Fibroblast of lung (primary cell): ENCODE data around the gene TRIM26. TPM values are rescaled to one million over a fixed set of nuclear protein-coding genes. Genes with fewer than 3 reads are reported as not detected.
"Not testable (repeated sequence)": the region's sequence is repeated elsewhere in the genome, so short reads cannot be mapped to it uniquely, and the experiment has no call there.

Source experiments
- DNase-seq, 2 donors: peaks; one replicate each; pipeline versions ENCODE4 v3.0.0 to v3.0.0-alpha.2; 2010; ENCODE audit warnings: low read depth in 2 of 2
- H2AFZ ChIP-seq: 2 replicates; pipeline ENCODE4 v1.5.1; 2012; ENCODE audit warnings: low read length, control low read depth, inconsistent platforms
- H3K27ac ChIP-seq: 2 replicates; pipeline ENCODE4 v1.5.1; 2011; ENCODE audit warnings: low read length, control low read depth; ENCODE audit not compliant: insufficient read depth
- H3K27me3 ChIP-seq: 2 replicates; pipeline ENCODE4 v1.5.1; 2011; ENCODE audit warnings: mild to moderate bottlenecking, low read length; ENCODE audit not compliant: control insufficient read depth, insufficient read depth
- H3K36me3 ChIP-seq: 2 replicates; pipeline ENCODE4 v1.5.1; 2011; ENCODE audit warnings: low read length; ENCODE audit not compliant: control insufficient read depth, insufficient read depth
- H3K4me1 ChIP-seq: 2 replicates; pipeline ENCODE4 v1.5.1; 2011; ENCODE audit warnings: low read length; ENCODE audit not compliant: control insufficient read depth, insufficient read depth; ENCODE audit errors: extremely low read depth
- H3K4me2 ChIP-seq: 2 replicates; pipeline ENCODE4 v1.5.1; 2011; ENCODE audit warnings: low read length, control low read depth; ENCODE audit not compliant: insufficient read depth; ENCODE audit errors: extremely low read depth
- H3K4me3 ChIP-seq, 4 experiments: fragments of 200-600 bp in 1 of 4; sonication (generic) in 1 of 4; replicated peaks in 1 of 4; 2 replicates each; pipeline ENCODE4 v1.5.1; 2011 to 2016; ENCODE audit warnings: low read length in 4 of 4, low read depth in 3 of 4, mild to moderate bottlenecking in 3 of 4, control low read depth in 2 of 4, inconsistent platforms in 1 of 4, mixed read lengths in 1 of 4; ENCODE audit not compliant: insufficient read depth in 1 of 4; ENCODE audit errors: control extremely low read depth in 1 of 4
- H3K79me2 ChIP-seq: 2 replicates; pipeline ENCODE4 v1.5.1; 2012; ENCODE audit warnings: mild to moderate bottlenecking, low read length, inconsistent platforms; ENCODE audit not compliant: control insufficient read depth, insufficient read depth
- H3K9ac ChIP-seq: 2 replicates; pipeline ENCODE4 v1.5.1; 2011; ENCODE audit warnings: mild to moderate bottlenecking, low read length, control low read depth; ENCODE audit not compliant: insufficient read depth
- H3K9me3 ChIP-seq: 2 replicates; pipeline ENCODE4 v1.5.1; 2012; ENCODE audit warnings: low read depth, low read length; ENCODE audit not compliant: control insufficient read depth, insufficient read depth
- H4K20me1 ChIP-seq: 2 replicates; pipeline ENCODE4 v1.5.1; 2011; ENCODE audit warnings: low read length; ENCODE audit not compliant: control insufficient read depth, insufficient read depth; ENCODE audit errors: extremely low read depth
- EZH2 ChIP-seq: IDR thresholded peaks from 2 replicates; pipeline ENCODE4 v1.5.1; 2012; ENCODE audit warnings: low read length, control low read depth, mild to moderate bottlenecking; ENCODE audit errors: missing control alignments
- polyA plus RNA-seq, 2 donors: library from polyadenylated mRNA; depleted of rRNA in 1 of 2; stranded (reverse) in 1 of 2; unstranded in 1 of 2; fragments of >200 nt; gene quantifications; 2 replicates each; pipeline ENCODE4 v1.2.1, GENCODE V29; 2011 to 2012; ENCODE audit warnings: missing spikeins in 1 of 2
- total RNA-seq: library from RNA; depleted of rRNA; stranded (reverse); fragments of >200 nt; gene quantifications from 2 replicates; pipeline ENCODE4 v1.2.1, GENCODE V29; 2014
- TF ChIP-seq, protein P1 (sequence below), 2 donors: IDR thresholded peaks in 1 of 2; conservative IDR thresholded peaks in 1 of 2; 1 replicate in 1 of 2; 2 replicates in 1 of 2; pipeline ENCODE4 v1.5.1; 2011 to 2012; ENCODE audit warnings: low read length in 2 of 2, control low read depth in 1 of 2, inconsistent platforms in 1 of 2, low read depth in 1 of 2, mild to moderate bottlenecking in 1 of 2

TRIM26 gene
- total and polyA plus RNA-seq, 2 donors (not counting 1 experiment from before 2014, with no cell fraction given), result 18.8 to 22.5 TPM

DNA sequence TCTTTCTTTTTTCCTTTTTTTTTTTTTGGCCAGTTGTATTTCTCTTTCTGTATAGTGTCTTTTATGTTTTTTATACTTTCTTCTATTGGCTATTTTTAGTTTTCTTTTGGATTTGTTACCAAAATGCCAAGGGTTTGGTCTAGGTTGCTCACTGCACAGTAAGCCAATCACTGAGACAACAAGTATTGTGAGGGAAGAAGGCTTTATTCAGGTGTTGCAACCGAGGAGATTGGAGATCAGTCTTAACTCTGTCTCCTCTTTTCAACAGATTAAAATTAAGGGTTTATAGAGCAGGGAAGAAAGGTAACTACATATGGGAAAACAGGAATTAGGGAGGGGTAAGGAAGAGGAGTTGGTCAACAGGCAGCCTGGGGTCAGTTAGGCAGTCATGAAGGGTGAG is 10.1 kb upstream of the TRIM26 start:
- Histone ChIP-seq H3K4me2 (no peak overlapping the region), H2AFZ (no peak overlapping the region), H3K4me1 (no peaks in the 10 kb centered on the region), H3K4me3 (no peak overlapping the region), H3K9ac (no peak overlapping the region), H3K79me2 (no peaks in the 10 kb centered on the region), H4K20me1 (no peaks in the 10 kb centered on the region), H3K9me3 (no peaks in the 10 kb centered on the region), H3K36me3 (no peaks in the 10 kb centered on the region), H3K27me3 (peaks cover 3% of the 10 kb centered on the region), H3K27ac (no peak overlapping the region)
- TF ChIP-seq, protein P1, sequence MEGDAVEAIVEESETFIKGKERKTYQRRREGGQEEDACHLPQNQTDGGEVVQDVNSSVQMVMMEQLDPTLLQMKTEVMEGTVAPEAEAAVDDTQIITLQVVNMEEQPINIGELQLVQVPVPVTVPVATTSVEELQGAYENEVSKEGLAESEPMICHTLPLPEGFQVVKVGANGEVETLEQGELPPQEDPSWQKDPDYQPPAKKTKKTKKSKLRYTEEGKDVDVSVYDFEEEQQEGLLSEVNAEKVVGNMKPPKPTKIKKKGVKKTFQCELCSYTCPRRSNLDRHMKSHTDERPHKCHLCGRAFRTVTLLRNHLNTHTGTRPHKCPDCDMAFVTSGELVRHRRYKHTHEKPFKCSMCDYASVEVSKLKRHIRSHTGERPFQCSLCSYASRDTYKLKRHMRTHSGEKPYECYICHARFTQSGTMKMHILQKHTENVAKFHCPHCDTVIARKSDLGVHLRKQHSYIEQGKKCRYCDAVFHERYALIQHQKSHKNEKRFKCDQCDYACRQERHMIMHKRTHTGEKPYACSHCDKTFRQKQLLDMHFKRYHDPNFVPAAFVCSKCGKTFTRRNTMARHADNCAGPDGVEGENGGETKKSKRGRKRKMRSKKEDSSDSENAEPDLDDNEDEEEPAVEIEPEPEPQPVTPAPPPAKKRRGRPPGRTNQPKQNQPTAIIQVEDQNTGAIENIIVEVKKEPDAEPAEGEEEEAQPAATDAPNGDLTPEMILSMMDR (conservative IDR thresholded peaks at IDR 0.05 in 1 of 2, IDR thresholded peaks at IDR 0.05 in 1 of 2; ENCODE audit: low read depth in 1 of 2, low read length in 2 of 2), result no peak
- no peak for TF ChIP-seq EZH2
- no peak for DNase-seq

- H3K79me2 ChIP-seq, DNase-seq, H3K4me3 ChIP-seq, H2AFZ ChIP-seq, H3K9me3 ChIP-seq, H4K20me1 ChIP-seq, H3K9ac ChIP-seq, H3K4me2 ChIP-seq, H3K36me3 ChIP-seq, H3K27ac ChIP-seq, H3K4me1 ChIP-seq, H3K27me3 ChIP-seq: not testable (repeated sequence)
Measured at GRCh38 chr6:30221956-30222355, 8.8 kb upstream of the TRIM26 start.

- not testable (repeated sequence) for H3K36me3 ChIP-seq, H4K20me1 ChIP-seq, H3K9me3 ChIP-seq, H3K27ac ChIP-seq, H3K9ac ChIP-seq, H3K27me3 ChIP-seq, DNase-seq, H3K4me3 ChIP-seq, H3K4me1 ChIP-seq, H3K4me2 ChIP-seq, H3K79me2 ChIP-seq, H2AFZ ChIP-seq
Measured at GRCh38 chr6:30221395-30221794, 8.2 kb upstream of the TRIM26 start.

- Histone ChIP-seq H3K9ac (no peak overlapping the region), H3K27ac (no peak overlapping the region), H2AFZ (no peak overlapping the region), H3K27me3 (no peaks in the 10 kb centered on the region), H3K4me2 (no peak overlapping the region), H4K20me1 (no peaks in the 10 kb centered on the region), H3K79me2 (no peaks in the 10 kb centered on the region), H3K4me3 (no peak overlapping the region), H3K9me3 (no peaks in the 10 kb centered on the region), H3K4me1 (no peaks in the 10 kb centered on the region), H3K36me3 (no peaks in the 10 kb centered on the region)
- TF ChIP-seq EZH2, result no peak
- TF ChIP-seq, protein P1 (conservative IDR thresholded peaks at IDR 0.05 in 1 of 2, IDR thresholded peaks at IDR 0.05 in 1 of 2; ENCODE audit: low read depth in 1 of 2, low read length in 2 of 2), result peak; percentile 88 to 98
- DNase-seq, result peak; percentile 32 to 56
Measured at GRCh38 chr6:30219244-30219643, 6.0 kb upstream of the TRIM26 start.
